Duodenal mucosa (tissue), 2 donors: ENCODE results near the gene TMEM114.

ENCODE experiments used
- H3K27ac ChIP-seq: one replicate; pipeline ENCODE4 v1.7.0; 2013; ENCODE audit warnings: low read depth, low read length
- H3K27me3 ChIP-seq, 2 donors: one replicate each; pipeline ENCODE4 v1.7.0; 2013; ENCODE audit warnings: low read length in 2 of 2, control low read depth in 1 of 2; ENCODE audit not compliant: insufficient read depth in 2 of 2, control insufficient read depth in 1 of 2
- H3K36me3 ChIP-seq, 2 donors: one replicate each; pipeline ENCODE4 v1.7.0; 2013; ENCODE audit warnings: low read length in 2 of 2, control low read depth in 1 of 2; ENCODE audit not compliant: insufficient read depth in 2 of 2, control insufficient read depth in 1 of 2
- H3K4me1 ChIP-seq, 2 donors: one replicate each; pipeline ENCODE4 v1.7.0; 2013; ENCODE audit warnings: low read length in 2 of 2, control low read depth in 1 of 2; ENCODE audit not compliant: insufficient read depth in 2 of 2, control insufficient read depth in 1 of 2
- H3K4me3 ChIP-seq, 2 donors: one replicate each; pipeline ENCODE4 v1.7.0; 2013; ENCODE audit warnings: low read length in 2 of 2, low read depth in 1 of 2
- H3K9ac ChIP-seq, 2 donors: one replicate each; pipeline ENCODE4 v1.7.0; 2013; ENCODE audit warnings: low read length in 2 of 2, low read depth in 1 of 2
- H3K9me3 ChIP-seq, 2 donors: one replicate each; pipeline ENCODE4 v1.7.0; 2013; ENCODE audit warnings: low read length in 2 of 2, control low read depth in 1 of 2; ENCODE audit not compliant: control insufficient read depth in 1 of 2

Gene TMEM114

GRCh38 chr16:8530752-8531384 is 59.4 kb downstream of the TMEM114 start:
- Histone ChIP-seq H3K4me3 (no peak overlapping the region), H3K27me3 (no peaks in the 10 kb centered on the region), H3K9me3 (no peaks in the 10 kb centered on the region), H3K27ac (no peak overlapping the region), H3K9ac (no peak overlapping the region), H3K36me3 (no peaks in the 10 kb centered on the region), H3K4me1 (no peaks in the 10 kb centered on the region)

GRCh38 chr16:8528471-8528870 is 61.8 kb downstream of the TMEM114 start:
- Histone ChIP-seq H3K36me3 (no peaks in the 10 kb centered on the region), H3K4me1 (no peaks in the 10 kb centered on the region), H3K27ac (no peak overlapping the region), H3K4me3 (no peak overlapping the region), H3K9me3 (no peaks in the 10 kb centered on the region), H3K27me3 (no peaks in the 10 kb centered on the region), H3K9ac (no peak overlapping the region)

- H3K4me1 ChIP-seq, result peaks cover 2 to 6% of the 10 kb centered on the region in 2 donors
- no peak overlapping the region for H3K4me3 ChIP-seq
- H3K9me3 ChIP-seq, result no peaks in the 10 kb centered on the region
- H3K9ac ChIP-seq, result no peak overlapping the region
- no peak overlapping the region for H3K27ac ChIP-seq
- no peaks in the 10 kb centered on the region for H3K27me3 ChIP-seq
- H3K36me3 ChIP-seq, result no peaks in the 10 kb centered on the region
Measured at GRCh38 chr16:8523932-8524331, 66.4 kb downstream of the TMEM114 start.

GRCh38 chr16:8522757-8523156 is 67.6 kb downstream of the TMEM114 start:
- Histone ChIP-seq H3K9me3 (no peaks in the 10 kb centered on the region), H3K4me1 (peaks cover 3 to 8% of the 10 kb centered on the region in 2 donors), H3K27ac (no peak overlapping the region), H3K27me3 (no peaks in the 10 kb centered on the region), H3K9ac (no peak overlapping the region), H3K4me3 (no peak overlapping the region), H3K36me3 (no peaks in the 10 kb centered on the region)

GRCh38 chr16:8519643-8520042 is 70.7 kb downstream of the TMEM114 start:
- Histone ChIP-seq H3K9ac (no peak overlapping the region), H3K4me3 (no peak overlapping the region), H3K27ac (no peak overlapping the region), H3K4me1 (peaks cover 3 to 13% of the 10 kb centered on the region in 2 donors), H3K27me3 (no peaks in the 10 kb centered on the region), H3K36me3 (no peaks in the 10 kb centered on the region), H3K9me3 (no peaks in the 10 kb centered on the region)
